LNCAP (cell line): ENCODE data around the gene HSPH1.

ENCODE experiments used
- TF ChIP-seq, protein P1 (sequence below): fragments of 450-650 bp; IDR thresholded peaks from 2 replicates; pipeline ENCODE4 v1.5.1; 2017; ENCODE audit warnings: mild to moderate bottlenecking

The HSPH1 gene

DNA sequence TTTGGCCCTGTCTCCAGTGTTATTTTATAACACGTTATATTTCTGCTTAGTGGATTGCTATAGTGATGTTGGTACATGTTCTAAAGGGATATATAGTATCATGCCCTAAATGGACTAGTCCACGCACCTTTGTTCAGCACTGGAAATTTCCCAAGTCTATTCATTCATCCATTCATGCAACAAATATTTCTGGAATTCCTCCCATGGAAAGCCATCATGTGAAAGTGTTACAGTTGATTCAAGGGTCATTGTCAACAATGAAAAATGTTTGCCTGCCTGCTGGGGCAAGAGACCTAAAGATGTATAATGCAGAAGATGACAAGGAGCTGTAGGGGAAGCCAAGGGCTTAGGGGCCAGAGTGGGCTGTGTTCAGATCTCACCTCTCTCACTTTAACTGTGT is 10.8 kb upstream of the HSPH1 start:
- TF ChIP-seq, protein P1, sequence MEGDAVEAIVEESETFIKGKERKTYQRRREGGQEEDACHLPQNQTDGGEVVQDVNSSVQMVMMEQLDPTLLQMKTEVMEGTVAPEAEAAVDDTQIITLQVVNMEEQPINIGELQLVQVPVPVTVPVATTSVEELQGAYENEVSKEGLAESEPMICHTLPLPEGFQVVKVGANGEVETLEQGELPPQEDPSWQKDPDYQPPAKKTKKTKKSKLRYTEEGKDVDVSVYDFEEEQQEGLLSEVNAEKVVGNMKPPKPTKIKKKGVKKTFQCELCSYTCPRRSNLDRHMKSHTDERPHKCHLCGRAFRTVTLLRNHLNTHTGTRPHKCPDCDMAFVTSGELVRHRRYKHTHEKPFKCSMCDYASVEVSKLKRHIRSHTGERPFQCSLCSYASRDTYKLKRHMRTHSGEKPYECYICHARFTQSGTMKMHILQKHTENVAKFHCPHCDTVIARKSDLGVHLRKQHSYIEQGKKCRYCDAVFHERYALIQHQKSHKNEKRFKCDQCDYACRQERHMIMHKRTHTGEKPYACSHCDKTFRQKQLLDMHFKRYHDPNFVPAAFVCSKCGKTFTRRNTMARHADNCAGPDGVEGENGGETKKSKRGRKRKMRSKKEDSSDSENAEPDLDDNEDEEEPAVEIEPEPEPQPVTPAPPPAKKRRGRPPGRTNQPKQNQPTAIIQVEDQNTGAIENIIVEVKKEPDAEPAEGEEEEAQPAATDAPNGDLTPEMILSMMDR: no peak

DNA sequence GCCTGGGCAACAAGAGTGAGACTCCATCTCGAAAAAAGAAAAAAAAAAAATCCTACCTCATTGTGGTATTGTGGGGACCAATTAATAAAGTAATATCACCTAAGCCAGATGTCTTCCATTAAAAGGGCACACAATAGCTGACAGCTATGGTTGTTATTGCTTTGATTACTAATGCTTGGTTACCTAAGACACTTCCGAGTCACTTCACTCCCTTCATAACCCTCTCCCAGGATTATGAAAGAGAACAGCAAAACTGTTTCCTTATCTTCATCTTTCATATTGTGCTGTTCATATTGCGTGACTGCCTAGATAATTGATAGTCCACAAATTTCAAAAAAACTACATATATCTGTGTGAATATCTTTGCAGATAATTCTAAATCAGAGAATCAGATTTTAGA is 10.3 kb upstream of the HSPH1 start:
- TF ChIP-seq, protein P1: no peak

DNA sequence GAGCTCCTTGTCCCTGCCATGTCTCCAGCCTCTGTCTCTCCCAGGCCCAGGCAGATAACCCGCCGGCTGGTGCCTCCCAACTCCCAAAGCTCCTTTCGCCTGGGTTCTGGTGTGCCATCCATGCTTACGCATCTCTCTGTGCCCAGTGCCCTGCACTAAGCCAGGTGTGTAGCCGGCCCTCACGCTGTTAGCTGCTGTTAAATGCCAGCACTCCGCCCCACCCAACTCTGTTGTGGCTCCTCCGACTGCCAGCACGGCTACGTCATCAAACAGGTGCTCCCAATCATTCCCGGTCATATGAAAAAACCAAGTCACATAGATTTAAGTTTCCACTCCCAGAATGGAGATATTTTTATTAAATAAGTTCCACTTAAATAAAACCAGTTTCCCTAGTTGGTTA is 7.0 kb upstream of the HSPH1 start:
- TF ChIP-seq, protein P1: no peak

DNA sequence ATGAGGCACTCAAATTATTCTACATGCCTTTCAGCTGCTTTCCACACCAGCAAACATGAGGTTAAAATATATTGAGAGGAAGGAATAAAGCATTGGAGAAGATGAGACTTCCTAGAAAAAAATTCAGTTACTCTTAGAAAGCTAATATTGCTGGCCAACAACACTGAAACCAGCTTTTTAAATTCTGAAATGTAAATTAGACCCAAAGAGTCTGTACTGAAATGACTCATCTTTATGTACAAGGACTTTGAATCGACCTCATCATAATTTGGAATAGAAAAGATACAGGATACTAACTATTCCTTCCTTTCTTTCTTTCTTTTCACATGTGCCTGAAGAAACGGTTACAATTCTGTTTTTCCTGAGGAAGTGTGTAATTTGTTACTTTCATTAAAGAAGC is 6.5 kb upstream of the HSPH1 start:
- TF ChIP-seq, protein P1: no peak

DNA sequence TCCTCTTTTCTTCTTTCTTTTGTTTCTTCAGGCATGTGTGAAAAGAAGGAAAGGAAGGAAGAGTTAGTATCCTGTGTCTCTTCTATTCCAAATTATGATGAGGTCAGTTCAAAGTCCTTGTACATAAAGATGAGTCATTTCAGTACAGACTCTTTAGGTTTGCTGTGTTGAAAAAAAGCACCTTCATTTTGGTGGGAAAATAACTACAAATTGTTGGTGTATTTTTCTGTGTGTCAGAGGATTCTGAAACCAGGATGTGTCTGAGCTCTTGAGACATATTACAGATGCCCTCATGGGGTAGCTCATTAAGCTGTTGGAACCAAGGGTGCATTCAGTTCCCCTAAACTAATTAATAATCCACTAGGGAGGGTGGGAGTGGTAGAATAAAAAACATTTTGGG is 5.8 kb upstream of the HSPH1 start:
- TF ChIP-seq, protein P1: no peak

DNA sequence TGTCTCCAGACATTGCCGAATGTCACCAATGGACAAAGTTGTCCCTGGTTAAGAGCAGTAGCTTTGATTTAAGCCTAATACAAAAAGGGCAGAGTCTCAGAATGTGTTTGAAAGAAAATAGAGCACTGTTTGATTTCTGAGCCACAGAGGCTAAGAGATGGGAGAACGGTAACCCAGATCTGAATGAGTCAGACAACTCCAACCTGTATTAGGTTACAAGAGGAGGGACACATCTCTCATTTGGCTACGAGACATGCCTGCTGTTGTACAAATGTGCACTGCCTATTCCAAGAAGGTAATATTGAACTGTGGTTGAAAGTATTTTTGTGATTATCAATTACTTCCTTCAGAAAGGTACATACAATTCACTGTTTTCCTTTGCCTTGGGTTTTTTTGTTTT is 4.9 kb upstream of the HSPH1 start:
- TF ChIP-seq, protein P1: no peak

DNA sequence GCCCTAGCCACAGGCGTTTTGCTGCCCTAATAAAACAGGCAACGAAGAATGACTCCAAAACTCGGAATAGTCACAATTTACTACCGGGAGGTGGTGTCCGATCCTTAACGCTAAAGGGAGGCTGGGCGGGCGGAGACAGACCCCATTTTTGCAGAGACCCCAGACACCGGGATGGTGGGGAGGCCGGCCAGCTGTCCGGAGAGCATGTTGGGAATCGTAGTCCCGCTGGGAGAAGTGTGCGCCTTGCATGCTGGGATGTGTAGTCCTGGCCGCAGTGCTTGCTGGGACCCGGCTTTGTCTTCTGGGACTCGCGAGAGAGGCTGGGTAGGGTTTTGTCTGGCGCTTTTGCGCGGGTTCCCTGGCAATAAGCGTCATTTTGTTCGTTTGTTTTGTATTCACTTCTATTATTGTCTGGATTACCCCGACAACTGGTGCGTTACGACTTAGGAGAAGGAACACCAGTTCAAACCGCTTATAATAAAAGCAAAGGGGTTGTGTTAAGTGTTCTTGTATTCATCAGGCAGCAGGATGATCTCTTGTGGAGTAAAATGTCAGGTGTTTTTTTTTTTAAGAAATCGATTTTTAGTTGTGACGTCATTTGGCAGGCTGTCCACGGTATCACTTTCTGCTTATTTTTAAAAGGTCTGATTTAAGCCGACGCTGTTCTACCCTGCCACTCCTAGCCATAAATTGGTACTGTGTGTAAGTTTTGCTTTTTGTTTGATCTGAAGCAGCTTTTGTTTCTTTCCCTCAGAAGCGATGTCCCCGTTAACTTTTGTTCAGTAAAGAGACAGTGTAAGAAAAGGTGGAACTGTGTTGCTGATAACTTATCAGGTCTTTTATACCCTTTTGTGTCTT is 676 bp upstream of the HSPH1 start:
- TF ChIP-seq, protein P1: no peak
